ENCODE results near the gene RNFT2.
"Not testable (repeated sequence)": the region's sequence is repeated elsewhere in the genome, so short reads cannot be mapped to it uniquely, and the experiment has no call there.

Gene RNFT2

DNA sequence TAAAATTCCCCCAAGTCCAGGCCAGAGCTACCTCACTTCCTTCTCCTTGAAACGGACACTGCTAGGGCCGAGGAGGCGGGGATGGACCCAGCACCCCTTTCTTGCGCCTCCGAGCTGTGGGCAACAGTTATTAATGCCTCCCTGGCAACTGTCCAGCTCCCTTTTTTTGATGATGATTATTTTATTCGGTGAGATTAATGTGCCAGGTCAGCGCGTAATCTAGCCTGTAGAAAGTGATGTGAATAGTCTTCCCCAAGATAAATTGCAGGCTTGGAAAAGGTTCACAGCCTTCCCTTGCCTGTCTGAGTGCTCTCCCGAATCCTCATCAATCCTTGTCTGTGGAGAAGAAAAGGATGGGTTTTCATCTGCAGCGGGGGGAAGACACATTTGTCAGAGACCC is 54.3 kb downstream of the RNFT2 start:
- Mint-ChIP-seq H3K4me3 (no peak overlapping the region), H3K27me3 (no peaks in the 10 kb centered on the region), H3K36me3 (peaks cover 1% of the 10 kb centered on the region), H3K27ac (no peak overlapping the region), H3K4me1 (no peaks in the 10 kb centered on the region), H3K9me3 (no peaks in the 10 kb centered on the region)

DNA sequence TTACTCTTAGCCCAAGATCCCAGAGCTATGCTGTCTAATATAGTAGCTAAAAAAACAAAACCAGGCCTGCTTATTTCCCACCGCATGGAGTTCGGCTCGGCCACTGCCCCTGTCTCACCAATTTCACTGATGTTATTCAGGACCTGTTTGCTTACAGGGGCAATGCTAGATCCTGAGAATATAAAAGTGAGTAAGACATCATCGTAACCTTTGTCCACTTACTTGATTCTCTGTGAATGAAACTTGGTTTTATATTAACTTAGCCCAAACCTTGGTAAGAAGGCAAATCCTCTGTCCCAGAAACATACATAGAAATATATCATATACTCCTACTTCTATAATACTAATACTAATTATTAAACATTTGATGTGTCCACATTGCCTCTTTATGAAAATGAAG is 56.6 kb downstream of the RNFT2 start:
- H3K4me3 Mint-ChIP-seq = no peak overlapping the region
- H3K9me3 Mint-ChIP-seq = no peaks in the 10 kb centered on the region
- H3K27ac Mint-ChIP-seq = no peak overlapping the region
- peaks cover 7% of the 10 kb centered on the region for H3K36me3 Mint-ChIP-seq
- H3K27me3 Mint-ChIP-seq = no peaks in the 10 kb centered on the region
- no peaks in the 10 kb centered on the region for H3K4me1 Mint-ChIP-seq

GRCh38 chr12:116797885-116798284 is 59.8 kb downstream of the RNFT2 start:
- peaks cover 9% of the 10 kb centered on the region for H3K36me3 Mint-ChIP-seq
- H3K27me3 Mint-ChIP-seq = no peaks in the 10 kb centered on the region
- no peaks in the 10 kb centered on the region for H3K9me3 Mint-ChIP-seq
- no peaks in the 10 kb centered on the region for H3K4me1 Mint-ChIP-seq
- no peak overlapping the region for H3K27ac Mint-ChIP-seq
- no peak overlapping the region for H3K4me3 Mint-ChIP-seq

- no peaks in the 10 kb centered on the region for H3K27me3 Mint-ChIP-seq
- no peak overlapping the region for H3K4me3 Mint-ChIP-seq
- H3K4me1 Mint-ChIP-seq = peaks cover 3% of the 10 kb centered on the region
- H3K9me3 Mint-ChIP-seq = no peaks in the 10 kb centered on the region
- H3K36me3 Mint-ChIP-seq = peaks cover 7% of the 10 kb centered on the region
- no peak overlapping the region for H3K27ac Mint-ChIP-seq
Measured at GRCh38 chr12:116798719-116799118, 60.6 kb downstream of the RNFT2 start.

- no peaks in the 10 kb centered on the region for H3K27me3 Mint-ChIP-seq
- no peak overlapping the region for H3K27ac Mint-ChIP-seq
- no peaks in the 10 kb centered on the region for H3K9me3 Mint-ChIP-seq
- peaks cover 3% of the 10 kb centered on the region for H3K4me1 Mint-ChIP-seq
- H3K4me3 Mint-ChIP-seq = no peak overlapping the region
- peaks cover 7% of the 10 kb centered on the region for H3K36me3 Mint-ChIP-seq
Measured at GRCh38 chr12:116799955-116800354, 61.8 kb downstream of the RNFT2 start.

GRCh38 chr12:116800918-116801317 is 62.8 kb downstream of the RNFT2 start:
- H3K36me3 Mint-ChIP-seq = peaks cover 7% of the 10 kb centered on the region
- H3K9me3 Mint-ChIP-seq = no peaks in the 10 kb centered on the region
- no peak overlapping the region for H3K27ac Mint-ChIP-seq
- no peak overlapping the region for H3K4me3 Mint-ChIP-seq
- H3K27me3 Mint-ChIP-seq = no peaks in the 10 kb centered on the region
- peaks cover 3% of the 10 kb centered on the region for H3K4me1 Mint-ChIP-seq

GRCh38 chr12:116802018-116802417 is 63.9 kb downstream of the RNFT2 start:
- Mint-ChIP-seq H3K9me3 (no peaks in the 10 kb centered on the region), H3K27ac (no peak overlapping the region)

GRCh38 chr12:116803013-116803736 is 65.1 kb downstream of the RNFT2 start:
- peaks cover 3% of the 10 kb centered on the region for H3K36me3 Mint-ChIP-seq
- H3K9me3 Mint-ChIP-seq = no peaks in the 10 kb centered on the region
- no peak overlapping the region for H3K4me3 Mint-ChIP-seq
- H3K27ac Mint-ChIP-seq = peak overlapping the region; percentile 5
- no peaks in the 10 kb centered on the region for H3K27me3 Mint-ChIP-seq
- H3K4me1 Mint-ChIP-seq = peaks cover 3% of the 10 kb centered on the region

More at GRCh38 chr12:116802018-116802417, 63.9 kb downstream of the RNFT2 start:
- H3K4me3 Mint-ChIP-seq = no peak overlapping the region
- H3K36me3 Mint-ChIP-seq = peaks cover 7% of the 10 kb centered on the region
- no peaks in the 10 kb centered on the region for H3K27me3 Mint-ChIP-seq
- H3K4me1 Mint-ChIP-seq = peaks cover 3% of the 10 kb centered on the region

GRCh38 chr12:116804051-116804450 is 65.9 kb downstream of the RNFT2 start:
- Mint-ChIP-seq H3K36me3 (peaks cover 3% of the 10 kb centered on the region), H3K27ac (no peak overlapping the region), H3K4me3 (no peak overlapping the region), H3K4me1 (peaks cover 3% of the 10 kb centered on the region), H3K27me3 (no peaks in the 10 kb centered on the region), H3K9me3 (no peaks in the 10 kb centered on the region)

DNA sequence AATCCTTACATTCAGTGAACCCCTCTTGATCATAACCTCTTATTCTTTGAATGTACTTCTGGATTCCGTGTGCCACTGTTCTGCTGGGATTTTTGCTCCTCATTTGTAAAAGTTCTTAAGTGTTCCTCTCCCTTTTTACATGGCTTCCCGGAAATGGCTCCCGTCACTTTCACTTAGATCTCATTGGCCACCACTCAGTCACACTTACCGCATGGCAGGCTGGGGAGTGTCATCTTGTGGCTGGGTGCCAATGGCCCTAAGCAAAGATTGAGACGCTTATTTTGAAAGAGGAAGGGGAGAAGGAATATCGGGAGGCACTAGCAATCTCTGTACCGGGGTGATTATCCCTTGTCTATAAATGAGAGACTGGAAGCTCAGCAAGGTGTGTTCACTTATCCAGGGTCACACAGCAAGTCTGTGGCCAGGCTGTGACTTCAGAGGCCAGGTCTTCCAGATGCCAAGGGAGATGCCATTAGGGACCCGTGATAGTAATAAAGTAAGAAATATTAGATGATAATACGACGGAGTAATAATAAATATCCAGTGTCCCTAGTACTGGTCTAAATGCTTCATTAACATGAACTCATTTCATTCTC is 68.8 kb downstream of the RNFT2 start:
- no peak overlapping the region for H3K4me3 Mint-ChIP-seq

GRCh38 chr12:116807546-116807945 is 69.4 kb downstream of the RNFT2 start:
- Mint-ChIP-seq H3K4me1 (peaks cover 3% of the 10 kb centered on the region), H3K9me3 (no peaks in the 10 kb centered on the region), H3K27me3 (no peaks in the 10 kb centered on the region), H3K36me3 (no peaks in the 10 kb centered on the region), H3K27ac (no peak overlapping the region), H3K4me3 (no peak overlapping the region)

More for the DNA sequence above, 68.8 kb downstream of the RNFT2 start:
- no peak overlapping the region for H3K27ac Mint-ChIP-seq
- peaks cover 3% of the 10 kb centered on the region for H3K4me1 Mint-ChIP-seq
- H3K9me3 Mint-ChIP-seq = no peaks in the 10 kb centered on the region
- H3K36me3 Mint-ChIP-seq = no peaks in the 10 kb centered on the region
- no peaks in the 10 kb centered on the region for H3K27me3 Mint-ChIP-seq

- H3K27me3 Mint-ChIP-seq = no peaks in the 10 kb centered on the region
- no peak overlapping the region for H3K27ac Mint-ChIP-seq
- no peaks in the 10 kb centered on the region for H3K9me3 Mint-ChIP-seq
Measured at GRCh38 chr12:116808113-116809105, 70.3 kb downstream of the RNFT2 start.

DNA sequence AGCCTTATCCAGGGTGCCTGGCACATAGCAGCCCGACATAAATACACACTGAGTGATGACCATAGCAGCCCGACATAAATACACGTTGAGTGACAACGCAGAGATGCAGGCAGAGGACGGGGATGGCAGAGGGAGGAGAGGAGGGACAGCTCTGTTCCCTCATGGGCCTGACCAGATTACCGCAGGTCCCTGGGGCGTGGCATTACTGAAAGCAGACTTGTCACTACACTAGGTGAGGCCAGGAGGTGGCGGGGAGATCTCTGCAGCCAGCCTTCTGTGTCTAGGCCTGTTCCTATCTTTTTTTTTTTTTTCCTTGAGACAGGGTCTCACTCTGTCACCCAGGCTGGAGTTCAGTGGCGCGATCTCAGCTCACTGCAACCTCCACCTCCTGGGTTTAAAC is 74.1 kb downstream of the RNFT2 start:
- Mint-ChIP-seq H3K27me3 (no peaks in the 10 kb centered on the region), H3K27ac (no peak overlapping the region), H3K4me1 (no peaks in the 10 kb centered on the region), H3K4me3 (no peak overlapping the region), H3K36me3 (no peaks in the 10 kb centered on the region), H3K9me3 (no peaks in the 10 kb centered on the region)

More at GRCh38 chr12:116808113-116809105, 70.3 kb downstream of the RNFT2 start:
- Mint-ChIP-seq H3K4me1 (peaks cover under 1% of the 10 kb centered on the region), H3K36me3 (no peaks in the 10 kb centered on the region), H3K4me3 (no peak overlapping the region)

- no peaks in the 10 kb centered on the region for H3K27me3 Mint-ChIP-seq
- no peak overlapping the region for H3K4me3 Mint-ChIP-seq
- H3K9me3 Mint-ChIP-seq = no peaks in the 10 kb centered on the region
- H3K4me1 Mint-ChIP-seq = peaks cover 10% of the 10 kb centered on the region
- no peak overlapping the region for H3K27ac Mint-ChIP-seq
- no peaks in the 10 kb centered on the region for H3K36me3 Mint-ChIP-seq
Measured at GRCh38 chr12:116813271-116814041, 75.3 kb downstream of the RNFT2 start.

DNA sequence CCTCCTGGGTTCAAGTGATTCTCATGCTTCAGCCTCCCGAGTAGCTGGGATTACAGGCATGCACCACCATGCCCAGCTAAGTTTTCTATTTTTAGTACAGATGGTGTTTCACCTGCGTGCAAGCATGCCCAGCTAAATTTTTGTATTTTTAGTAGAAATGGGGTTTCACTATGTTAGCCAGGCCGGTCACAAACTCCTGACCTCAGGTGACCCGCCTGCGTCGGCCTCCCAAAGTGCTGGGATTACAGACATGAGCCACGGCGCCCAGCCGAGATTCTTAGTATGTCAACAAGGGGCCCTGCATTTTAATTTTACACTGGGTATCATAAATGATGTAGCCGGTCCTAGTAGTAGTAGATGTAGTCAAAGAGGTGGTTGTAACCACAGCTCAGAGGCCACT is 76.7 kb downstream of the RNFT2 start:
- not testable (repeated sequence) for H3K9me3 Mint-ChIP-seq, H3K27me3 Mint-ChIP-seq, H3K27ac Mint-ChIP-seq, H3K36me3 Mint-ChIP-seq, H3K4me3 Mint-ChIP-seq
- H3K4me1 Mint-ChIP-seq = peaks cover 18% of the 10 kb centered on the region
